ENCODE measurements around the gene EDC3.
"Not testable (repeated sequence)": the region's sequence is repeated elsewhere in the genome, so short reads cannot be mapped to it uniquely, and the experiment has no call there.

The EDC3 gene

DNA sequence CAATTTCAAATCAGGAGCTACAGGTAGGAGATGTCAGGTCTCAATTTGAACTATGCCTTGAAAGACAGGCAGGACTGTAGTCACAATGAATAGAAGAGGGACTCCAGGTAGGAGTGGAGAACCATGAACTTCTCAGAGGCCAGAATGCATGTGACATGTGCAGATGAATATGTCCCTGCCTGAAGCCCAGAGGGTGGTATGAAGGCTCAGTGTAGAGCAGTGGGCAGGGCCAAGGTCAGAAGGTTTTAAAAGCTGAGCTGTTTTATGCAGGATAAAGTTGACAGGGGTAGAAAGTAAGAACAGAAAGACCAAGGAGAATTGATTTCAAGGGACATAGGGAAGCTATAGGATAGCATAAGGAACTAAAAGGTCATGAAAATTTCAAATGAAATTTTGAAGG is 49.3 kb downstream of the EDC3 start:
- no peak for DNase-seq

DNA sequence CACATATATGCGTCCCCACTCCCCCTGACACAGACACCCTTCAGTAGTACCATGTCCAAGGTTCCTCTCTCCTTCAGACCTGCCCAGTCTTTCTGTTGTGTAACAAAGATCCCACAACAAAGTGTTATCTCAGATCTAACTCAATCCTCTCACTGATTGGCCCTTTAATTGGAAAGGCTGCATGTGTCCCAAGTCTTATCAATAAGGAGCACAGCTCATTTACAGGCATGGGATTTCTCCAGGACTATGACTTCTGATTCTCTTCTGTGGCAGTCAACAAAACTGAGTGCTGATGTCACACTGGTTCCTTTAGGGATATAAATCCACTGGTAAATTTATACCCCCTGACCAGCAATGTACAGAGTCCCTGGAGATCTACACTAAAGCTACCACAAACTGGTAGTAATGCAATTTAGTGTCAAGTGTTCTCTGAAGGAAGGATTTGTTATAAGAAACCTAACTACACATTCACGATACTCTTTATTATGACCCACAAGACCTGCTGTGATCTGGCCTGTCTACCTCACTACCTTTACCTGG is 52.1 kb downstream of the EDC3 start:
- no peak for DNase-seq

DNA sequence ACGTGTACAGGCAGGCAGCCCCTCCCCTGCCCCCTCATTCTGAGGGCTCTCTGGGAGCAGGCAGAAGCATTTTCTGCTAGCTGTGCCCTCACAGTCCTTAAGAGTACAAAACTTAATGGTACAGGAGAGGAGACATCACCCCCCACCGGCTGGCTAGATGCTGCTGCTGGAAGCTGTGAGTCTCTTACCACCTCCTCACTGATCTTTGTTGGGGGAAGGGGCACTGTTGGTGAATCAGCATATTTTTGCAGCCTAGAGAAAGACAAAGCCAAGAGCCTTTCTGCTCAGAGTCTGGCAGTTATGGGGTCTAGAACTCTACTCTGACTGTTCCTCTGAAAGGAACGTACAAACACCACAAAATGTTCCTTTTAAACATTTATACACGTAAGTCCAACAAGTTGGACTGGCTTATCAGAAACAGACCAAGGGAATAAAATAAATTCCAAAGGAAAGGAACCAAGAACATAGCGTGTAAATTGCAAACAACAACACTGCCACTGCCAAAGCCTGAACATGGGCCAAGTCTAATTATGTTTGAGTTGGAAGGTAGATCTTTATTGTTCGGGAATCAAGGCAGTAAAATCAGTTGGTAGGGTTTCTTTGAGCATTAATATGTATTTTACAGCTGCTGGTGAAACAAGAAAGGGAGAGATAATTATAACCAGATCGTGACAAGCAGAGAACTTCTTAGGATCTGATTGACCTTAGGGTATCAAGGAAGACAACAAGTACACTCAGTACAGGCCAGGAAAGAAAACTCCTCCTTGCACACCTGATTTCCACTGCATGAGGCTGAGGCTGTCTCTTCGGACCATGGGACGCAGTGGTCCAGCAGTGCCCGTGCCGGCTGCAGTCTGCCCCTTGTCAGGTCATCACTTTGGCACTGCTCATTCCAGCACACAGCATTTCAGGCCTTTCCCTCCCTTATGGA is 52.8 kb downstream of the EDC3 start:
- DNase-seq, result no peak

DNA sequence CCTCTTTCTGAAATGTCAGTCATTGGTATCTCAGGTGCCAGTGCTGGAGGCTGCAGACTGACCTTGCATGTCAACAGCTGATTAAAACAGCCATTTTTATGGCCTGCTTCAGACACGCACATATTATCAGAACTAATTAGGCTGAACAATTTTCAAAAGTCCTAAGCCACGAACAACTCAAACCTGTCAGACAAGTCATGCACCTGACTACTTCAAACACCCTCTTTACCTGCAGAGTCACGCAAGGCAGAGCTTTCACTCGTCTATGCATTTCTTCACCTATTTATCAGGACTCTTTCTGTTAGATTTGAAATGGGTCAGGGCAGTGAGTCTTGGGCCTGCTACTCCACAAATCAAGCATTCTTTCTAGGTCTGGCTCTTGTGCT is 53.5 kb downstream of the EDC3 start:
- DNase-seq, result no peak

DNA sequence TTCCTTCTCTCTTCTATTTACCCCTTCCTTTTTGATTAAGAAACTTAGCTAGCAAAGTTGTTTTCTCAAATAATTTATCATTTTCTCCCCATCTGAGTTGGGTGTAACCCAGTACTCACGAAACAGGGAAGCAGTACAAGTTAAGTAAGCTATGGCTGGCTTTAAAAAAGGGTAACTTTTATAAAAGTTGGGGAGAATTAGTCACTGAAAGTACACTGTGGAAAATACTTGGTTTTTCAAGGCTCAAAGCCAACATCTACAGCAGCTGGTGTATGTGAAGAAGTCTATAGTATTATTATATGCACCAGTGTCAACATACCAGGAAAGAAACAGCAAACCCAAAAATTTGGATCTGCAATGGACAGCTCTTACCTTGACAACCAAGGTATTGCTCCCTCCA is 54.7 kb downstream of the EDC3 start:
- no peak for DNase-seq

DNA sequence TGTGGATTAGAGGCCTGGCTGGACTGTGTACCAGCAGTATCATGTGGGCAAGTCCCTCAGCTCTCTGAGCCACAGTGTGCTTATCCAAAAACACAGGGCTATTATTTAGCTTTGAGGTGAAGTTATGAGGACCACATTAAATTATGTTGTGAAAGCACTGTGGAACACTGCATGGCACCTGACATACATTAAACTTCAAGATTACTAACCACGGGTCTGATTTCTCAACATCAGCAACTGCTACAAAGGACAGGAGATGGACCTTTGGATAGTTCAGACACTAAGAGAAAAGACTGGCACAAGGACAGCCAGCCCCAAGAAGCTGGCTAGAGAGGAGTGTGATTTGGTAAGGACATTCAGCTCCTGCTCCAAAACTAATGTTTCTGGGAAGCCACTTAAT is 58.8 kb downstream of the EDC3 start:
- DNase-seq, result no peak

DNA sequence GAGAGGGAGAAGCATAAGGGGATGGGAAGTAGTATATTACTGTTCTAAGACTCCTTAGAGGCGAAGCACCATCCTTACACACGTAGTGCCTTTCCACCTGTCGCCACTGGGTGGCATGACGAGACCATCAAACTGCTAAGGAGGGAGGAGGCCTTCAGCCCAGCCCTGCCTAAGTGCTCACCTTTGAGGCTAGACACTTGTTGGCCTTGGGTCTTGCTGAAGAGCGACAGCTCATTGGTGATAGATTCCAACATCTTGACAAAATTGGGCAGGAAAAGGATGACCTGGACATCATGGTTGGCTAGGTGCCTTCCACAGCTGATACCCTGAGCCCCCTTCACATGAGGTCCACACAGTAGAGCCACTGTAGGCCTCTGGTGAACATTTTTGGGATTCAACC is 60.6 kb downstream of the EDC3 start:
- peak; percentile 78 for DNase-seq

DNA sequence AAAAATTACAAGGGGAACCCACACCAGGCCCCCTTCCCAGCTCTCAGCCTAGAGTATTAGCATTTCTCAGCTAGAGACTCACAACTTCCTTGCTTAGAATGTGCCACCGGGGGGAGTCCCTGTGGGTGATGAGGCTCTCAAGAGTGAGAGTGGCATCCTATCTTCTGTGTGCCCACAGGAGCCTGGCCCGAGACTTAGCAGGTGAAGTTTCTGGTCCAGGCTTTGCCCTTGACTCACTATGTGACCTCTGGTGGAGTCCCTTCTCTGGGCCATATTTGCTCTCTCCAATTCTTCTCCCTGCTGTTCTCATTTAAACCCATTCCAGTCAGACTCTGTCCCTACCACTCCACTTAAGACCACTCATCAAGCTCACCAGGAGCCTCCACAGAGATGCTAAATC is 62.0 kb downstream of the EDC3 start:
- DNase-seq, result no peak

DNA sequence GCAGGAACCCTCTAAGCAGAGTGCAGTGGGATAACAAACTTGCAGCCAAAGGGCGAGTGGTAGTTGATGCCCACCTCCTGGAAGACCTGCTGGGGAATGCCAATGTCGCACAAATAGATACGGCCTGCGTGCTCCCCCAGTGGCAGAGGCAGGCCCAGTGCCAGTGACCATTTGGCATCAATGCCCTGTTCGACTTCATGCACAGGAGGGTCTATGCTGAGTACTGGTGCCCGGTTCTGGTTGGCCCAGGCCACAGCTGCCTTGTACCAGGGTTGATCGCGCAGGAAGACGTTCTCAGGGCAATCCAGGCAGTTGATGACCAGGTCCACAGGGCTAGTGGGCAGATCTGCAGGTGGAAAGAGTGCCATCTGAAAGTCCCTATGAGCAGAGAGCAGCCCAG is 63.2 kb downstream of the EDC3 start:
- DNase-seq, result no peak

DNA sequence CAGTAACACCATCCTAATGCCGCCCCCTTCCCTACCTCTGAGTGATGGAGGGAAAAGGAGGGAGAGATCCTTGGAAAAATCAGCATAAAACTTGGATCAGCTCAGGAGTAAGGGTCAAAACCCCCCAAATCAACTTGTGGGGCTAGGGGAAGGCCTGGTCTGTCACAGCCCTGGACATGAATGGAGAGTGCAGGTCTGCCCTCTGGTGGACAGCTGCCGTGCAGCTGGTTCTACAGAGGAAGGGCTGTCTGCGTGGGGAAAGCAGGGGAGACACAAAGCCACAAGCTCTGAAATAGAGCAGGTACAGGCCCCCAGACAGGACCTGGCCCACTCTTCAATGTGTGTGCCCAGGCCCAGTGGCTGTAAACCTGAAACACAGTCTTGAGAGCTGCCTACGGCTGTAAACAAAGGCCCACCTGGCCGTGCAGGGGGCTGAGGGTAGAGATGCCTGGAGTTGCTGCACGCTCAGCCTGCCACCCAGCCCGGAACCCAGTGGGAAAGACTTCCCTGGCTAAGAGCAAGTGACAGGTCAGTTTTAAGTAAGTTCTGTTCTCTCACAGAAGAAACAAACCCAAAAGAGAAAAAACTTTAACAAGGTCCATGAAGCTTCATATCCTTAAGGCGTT is 63.8 kb downstream of the EDC3 start:
- DNase-seq, result peak; percentile 63

DNA sequence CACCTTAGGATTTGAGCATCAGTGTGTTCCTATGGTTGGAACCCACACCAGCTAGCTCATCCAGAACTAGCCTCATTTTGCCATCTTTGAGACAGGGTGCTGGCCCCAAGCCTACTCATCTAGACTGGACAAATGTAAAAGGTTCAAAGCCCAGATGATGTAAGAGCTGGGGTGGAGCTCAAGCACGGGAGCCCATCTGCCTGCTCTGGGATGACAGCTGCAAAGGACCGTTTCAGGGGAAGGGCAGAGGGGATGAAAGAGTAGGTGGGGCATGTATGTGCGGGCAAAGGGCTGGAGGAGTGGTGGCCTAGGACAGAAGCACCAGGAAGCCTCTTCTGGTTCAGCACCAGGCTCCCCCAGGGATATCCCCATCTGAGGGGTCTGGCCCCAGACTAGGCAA is 64.4 kb downstream of the EDC3 start:
- no peak for DNase-seq

DNA sequence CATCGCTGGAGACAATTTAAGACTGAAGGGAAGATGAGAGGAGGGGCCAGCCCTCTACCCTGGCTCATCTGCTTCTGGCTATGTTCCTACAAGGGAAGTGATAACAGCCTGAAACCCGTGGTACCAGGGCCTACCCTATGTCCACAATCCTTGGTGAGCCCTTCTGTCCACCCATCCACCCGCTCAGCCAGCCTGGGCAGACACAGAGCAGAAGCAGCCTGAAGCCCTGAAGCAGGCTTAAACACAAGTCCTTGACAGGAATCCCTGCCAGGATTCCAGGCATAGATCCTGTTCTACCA is 64.8 kb downstream of the EDC3 start:
- no peak for DNase-seq

DNA sequence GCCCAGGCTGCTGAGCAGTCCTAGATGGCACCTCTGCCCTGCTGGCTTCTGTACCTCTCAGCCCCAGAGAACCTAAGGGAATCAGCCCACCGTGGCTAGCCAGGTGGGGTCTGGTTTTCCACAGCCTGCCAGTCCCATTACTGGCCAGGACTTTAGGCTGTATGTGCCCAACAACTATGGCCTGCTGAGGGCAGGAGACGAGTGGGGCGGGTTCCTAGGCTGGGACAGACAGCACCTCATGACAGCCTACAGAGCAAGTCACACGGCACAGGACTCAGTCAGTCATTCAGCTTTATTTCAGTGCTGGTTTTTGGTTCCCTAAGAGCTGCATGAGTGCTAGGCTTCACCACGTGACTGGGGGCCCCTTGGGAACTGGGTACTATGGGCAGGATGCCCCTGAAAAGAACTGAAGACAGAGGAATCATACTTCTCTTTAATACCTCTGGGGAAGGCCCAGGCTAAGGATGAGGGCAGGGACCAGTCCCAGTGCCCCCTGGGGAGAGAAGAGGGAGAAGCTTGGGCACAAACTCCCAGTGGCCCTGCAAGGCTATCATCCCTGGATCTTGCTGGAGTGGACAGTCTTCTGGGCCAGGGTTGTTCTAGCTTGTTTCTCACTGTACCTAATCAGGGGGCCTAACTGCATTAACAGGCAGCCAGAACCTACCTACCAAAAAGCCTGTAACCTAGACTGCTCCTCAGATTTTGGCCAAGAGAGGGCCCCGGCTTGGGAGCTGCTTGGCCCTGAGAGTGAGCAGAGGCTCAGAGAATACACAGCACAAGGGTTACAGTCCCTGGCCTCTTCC is 65.3 kb downstream of the EDC3 start:
- DNase-seq, result no peak

DNA sequence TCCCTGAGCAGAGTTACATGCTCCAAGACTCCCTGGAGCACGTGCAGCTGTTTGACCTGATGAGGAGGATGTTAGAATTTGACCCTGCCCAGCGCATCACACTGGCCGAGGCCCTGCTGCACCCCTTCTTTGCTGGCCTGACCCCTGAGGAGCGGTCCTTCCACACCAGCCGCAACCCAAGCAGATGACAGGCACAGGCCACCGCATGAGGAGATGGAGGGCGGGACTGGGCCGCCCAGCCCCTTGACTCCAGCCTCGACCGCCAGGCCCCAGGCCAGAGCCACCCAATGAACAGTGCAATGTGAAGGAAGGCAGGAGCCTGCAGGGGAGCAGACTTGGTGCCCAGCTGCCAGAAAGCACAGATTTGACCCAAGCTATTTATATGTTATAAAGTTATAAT is 66.1 kb downstream of the EDC3 start:
- DNase-seq, result not testable (repeated sequence)

DNA sequence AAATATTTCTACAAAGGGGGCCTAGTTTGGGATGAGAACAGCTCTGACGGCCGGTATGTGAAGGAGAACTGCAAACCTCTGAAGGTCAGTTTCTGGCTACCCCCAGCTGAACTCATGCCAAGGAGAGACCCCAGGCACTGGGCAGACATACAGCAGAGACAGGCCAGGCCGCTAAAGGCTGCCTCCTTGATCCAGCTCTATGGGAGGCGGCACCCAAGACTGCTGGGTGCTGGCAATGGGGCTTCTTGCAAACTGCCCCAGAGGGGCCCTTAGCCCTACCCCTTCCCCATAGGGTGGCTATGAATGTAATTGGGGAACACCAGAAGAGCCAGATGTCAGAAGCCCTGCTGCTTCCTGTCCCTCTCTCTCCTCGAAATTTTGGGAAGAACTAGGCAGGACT is 66.9 kb downstream of the EDC3 start:
- DNase-seq, result no peak

DNA sequence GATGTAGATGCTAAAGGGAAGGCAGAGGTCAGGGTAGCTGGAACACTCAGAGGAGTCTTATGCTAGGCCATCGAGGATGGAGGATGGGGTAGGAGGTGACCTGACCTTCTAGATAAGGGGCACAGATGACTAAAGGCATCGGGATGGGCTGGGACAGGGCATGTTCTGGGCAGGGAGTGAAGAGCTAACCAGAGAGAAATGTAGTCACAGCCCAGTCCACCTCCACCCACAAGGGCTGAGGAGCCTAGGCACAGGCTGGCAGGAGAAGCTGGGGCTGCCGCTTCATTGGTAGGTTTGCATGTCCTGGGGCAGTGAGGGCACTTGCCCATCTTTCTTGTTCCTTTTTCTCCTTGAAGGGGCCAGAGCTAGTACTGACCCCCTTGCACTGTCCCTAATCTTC is 67.6 kb downstream of the EDC3 start:
- no peak for DNase-seq

DNA sequence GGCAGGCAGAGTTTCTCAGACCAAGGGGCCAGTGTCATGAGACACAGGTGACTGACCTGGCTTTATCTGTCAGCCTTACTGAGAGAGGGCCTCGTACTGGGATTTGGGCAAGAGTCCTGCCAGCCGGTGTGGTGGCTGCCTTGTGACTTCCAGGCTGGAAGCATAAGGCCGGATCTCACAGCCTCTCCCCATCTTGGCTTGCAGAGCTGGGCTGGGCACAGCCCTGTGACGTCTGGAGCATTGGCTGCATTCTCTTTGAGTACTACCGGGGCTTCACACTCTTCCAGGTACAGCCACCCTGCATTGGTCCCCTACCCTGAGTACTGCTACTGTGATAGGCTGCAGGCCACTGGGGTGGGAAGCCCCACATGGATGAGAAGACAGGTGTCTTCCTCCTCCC is 68.1 kb downstream of the EDC3 start:
- DNase-seq, result no peak

DNA sequence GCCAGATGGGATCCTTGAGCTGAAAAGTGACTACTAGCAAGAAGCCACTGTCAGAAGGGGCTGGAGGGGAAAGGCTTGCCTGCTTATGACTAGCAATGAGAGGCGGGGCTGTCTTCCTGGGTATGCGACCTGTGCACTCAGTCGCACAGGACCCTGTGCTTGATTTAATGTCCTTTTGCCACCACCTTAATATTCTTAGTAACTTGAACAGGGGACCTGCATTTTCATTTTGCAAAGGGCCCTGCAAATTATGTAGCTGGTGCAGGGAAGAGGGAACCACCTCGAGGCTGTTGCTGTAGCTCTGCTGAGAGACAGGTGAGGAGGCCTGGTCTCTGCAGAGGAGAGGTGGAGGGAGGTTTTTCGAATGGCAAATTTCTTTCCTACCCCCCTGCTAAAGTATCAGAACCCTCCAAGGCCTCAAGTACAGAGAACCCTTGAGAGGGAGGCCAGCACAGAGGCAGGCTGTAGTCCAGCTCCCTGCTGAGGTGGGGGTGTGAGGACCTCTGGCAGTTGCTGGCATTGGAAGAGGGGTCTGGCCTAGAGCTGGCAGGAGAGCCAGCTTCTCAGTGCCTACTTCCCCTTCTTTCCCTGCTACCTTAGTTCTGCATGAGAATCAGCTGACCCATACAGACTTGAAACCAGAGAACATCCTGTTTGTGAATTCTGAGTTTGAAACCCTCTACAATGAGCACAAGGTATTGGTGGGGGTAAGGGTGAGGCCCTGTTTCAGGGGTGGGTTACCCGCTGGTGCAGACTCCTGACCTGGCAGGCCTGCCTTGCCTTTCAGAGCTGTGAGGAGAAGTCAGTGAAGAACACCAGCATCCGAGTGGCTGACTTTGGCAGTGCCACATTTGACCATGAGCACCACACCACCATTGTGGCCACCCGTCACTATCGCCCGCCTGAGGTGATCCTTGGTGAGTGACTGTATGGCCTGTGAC is 68.8 kb downstream of the EDC3 start:
- DNase-seq, result no peak

DNA sequence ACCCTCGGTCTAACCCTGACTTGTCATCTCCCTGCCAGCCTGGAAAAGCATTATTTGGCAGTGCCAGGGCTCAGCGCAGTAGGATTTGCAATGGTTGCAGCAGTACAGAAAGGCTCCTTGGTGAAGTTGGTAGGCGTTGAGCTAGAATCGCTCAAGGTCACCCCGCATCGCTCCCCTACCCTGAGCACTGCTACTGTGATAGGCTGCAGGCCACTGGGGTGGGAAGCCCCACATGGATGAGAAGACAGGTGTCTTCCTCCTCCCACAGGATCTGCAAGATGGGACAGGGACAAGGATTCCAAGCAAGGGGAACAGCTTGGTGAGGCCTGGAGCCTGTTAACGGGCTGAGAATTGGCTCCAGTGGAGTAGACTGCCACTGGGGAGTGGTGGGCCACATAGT is 69.5 kb downstream of the EDC3 start:
- DNase-seq, result no peak

DNA sequence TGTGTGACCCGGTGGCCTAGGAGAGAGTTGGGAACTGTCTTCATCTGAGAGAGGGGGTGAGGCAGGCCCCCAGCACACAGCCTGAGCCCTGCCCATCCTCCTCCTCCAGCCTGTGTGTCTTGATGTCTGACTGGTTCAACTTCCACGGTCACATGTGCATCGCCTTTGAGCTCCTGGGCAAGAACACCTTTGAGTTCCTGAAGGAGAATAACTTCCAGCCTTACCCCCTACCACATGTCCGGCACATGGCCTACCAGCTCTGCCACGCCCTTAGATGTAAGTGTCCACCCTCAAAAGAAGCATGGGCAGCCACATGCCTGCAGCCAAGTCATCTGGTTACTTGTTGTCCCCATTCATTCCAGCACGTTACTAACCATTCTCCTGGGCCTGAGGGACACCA is 70.1 kb downstream of the EDC3 start:
- DNase-seq, result no peak

DNA sequence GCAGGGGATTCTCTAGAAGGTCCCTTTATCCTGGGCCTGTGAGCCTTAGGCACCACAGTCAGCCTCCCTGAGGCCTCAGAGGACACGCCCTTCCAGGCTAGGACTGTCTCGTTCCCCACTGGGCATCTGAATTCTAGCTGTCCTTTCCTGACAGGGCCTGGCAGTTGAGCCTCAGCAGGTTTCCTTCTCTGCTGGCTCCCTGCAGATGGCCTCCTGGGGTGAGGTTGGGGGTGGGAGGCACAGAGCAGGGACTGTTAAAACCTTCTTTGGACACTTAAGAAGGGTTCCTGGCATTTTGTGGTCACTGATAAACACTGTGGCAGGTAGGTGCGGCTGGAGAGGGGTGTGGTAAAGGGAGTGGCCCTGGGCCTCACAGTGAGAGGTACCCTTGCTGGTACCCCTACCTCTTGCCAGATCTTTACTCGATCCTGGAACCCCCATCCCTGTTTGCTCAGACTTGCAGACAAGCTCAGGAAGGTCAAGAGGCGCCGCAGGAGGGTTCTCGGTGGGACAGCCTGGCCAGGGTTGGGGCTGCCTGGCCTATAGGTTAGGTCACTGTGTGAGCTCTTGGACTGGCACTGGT is 71.7 kb downstream of the EDC3 start:
- DNase-seq, result no peak

DNA sequence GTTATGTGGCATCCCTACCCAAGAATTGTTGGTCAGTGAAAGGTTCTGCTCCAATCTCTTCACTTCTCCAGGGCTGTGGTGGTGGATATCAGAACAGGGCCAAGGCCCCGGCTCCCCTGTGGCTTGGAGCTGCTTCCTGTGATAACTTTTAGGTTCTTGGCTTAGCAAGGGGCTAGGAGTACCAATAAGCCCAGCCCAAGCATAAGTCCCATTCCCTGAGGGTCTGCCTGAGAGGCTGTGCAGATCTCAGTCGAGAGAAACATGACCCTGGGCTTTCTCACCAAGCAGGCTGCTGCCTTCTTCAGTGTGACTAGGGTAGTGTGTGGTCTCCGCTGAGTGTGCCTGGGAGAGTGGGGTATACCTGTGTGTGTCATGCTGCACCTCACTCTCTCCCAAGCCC is 73.1 kb downstream of the EDC3 start:
- no peak for DNase-seq
